GM12878 (cell line): ENCODE data around the gene SDF4. TPM values are rescaled to one million over a fixed set of nuclear protein-coding genes. Genes with fewer than 3 reads are reported as not detected.

Experiments
- ATAC-seq: fragments of 200-7000 bp; cut with Tn5 transposase; 3 replicates; pipeline ENCODE4 v1.9.1; 2020; ENCODE audit warnings: mild to moderate bottlenecking, moderate library complexity
- BruUV-seq: library from RNA; stranded (reverse); fragments of 400-500 nt; replicated peaks from 2 replicates; lab custom pipeline; 2021; lab: Mats Ljungman, UMichigan
- CTCF ChIA-PET: fragments of 300-600 bp; sonication (Branson Sonifier 250); formaldehyde crosslinking; extraction: SDS; loops from one replicate; lab custom pipeline; 2021; ENCODE audit warnings: inconsistent platforms; lab: Yijun Ruan, JAX
- POLR2A ChIA-PET: fragments of 350-600 bp; formaldehyde crosslinking; extraction: SDS; loops from one replicate; lab custom pipeline; 2021; ENCODE audit warnings: inconsistent platforms; lab: Charles Lee
- RAD21 ChIA-PET: fragments of 300-600 bp; sonication (Branson Sonifier 250); formaldehyde crosslinking; loops from one replicate; lab custom pipeline; 2023; ENCODE audit warnings: antibody characterized with exemption; ENCODE audit not compliant: unreplicated experiment; lab: Charles Lee
- SMC1A ChIA-PET: fragments of 300-600 bp; sonication (Branson Sonifier 250); formaldehyde crosslinking; loops from one replicate; lab custom pipeline; 2023; ENCODE audit not compliant: unreplicated experiment, uncharacterized antibody; lab: Charles Lee
- DNase-seq: peaks from one replicate; pipeline ENCODE4 v3.0.0-alpha.2; 2011; ENCODE audit warnings: low read depth, low spot score
- FAIRE-seq: peaks from 3 replicates; lab custom pipeline; 2011; peaks lifted over from hg19 to GRCh38; lab: Jason Lieb, UNC
- H2AFZ ChIP-seq: 2 replicates; pipeline ENCODE4 v1.6.0; 2011; ENCODE audit warnings: low read depth, low read length, control low read depth; ENCODE audit not compliant: control insufficient read depth
- H3K27ac ChIP-seq: 2 replicates; pipeline ENCODE4 v1.5.1; 2011; ENCODE audit warnings: control low read depth; ENCODE audit not compliant: control insufficient read depth, insufficient read depth
- H3K27me3 ChIP-seq, 2 experiments: replicated peaks in 1 of 2; 2 replicates each; pipeline versions ENCODE4 v1.6.0 to v1.6.1; 2011; ENCODE audit warnings: low read length in 1 of 2; ENCODE audit not compliant: control insufficient read depth in 2 of 2, insufficient read depth in 2 of 2
- H3K36me3 ChIP-seq, 2 experiments: 2 replicates each; pipeline ENCODE4 v1.5.1; 2011; ENCODE audit warnings: low read length in 1 of 2; ENCODE audit not compliant: control insufficient read depth in 2 of 2, insufficient read depth in 2 of 2
- H3K4me1 ChIP-seq: 2 replicates; pipeline ENCODE4 v1.6.1; 2011; ENCODE audit warnings: mild to moderate bottlenecking, low read length, moderate library complexity, mixed read lengths; ENCODE audit not compliant: control insufficient read depth, insufficient read depth
- H3K4me2 ChIP-seq: 2 replicates; pipeline ENCODE4 v1.6.0; 2011; ENCODE audit warnings: control low read depth; ENCODE audit not compliant: control insufficient read depth, insufficient read depth
- H3K4me3 ChIP-seq: fragments of 200-600 bp; sonication (generic); 2 replicates; pipeline ENCODE4 v1.5.1; 2016
- H3K79me2 ChIP-seq: 2 replicates; pipeline ENCODE4 v1.6.0; 2011; ENCODE audit warnings: low read length; ENCODE audit not compliant: control insufficient read depth, insufficient read depth
- H3K9ac ChIP-seq: 2 replicates; pipeline ENCODE4 v1.8.0; 2011; ENCODE audit warnings: low read length, control low read depth, mixed read lengths; ENCODE audit not compliant: control insufficient read depth, insufficient read depth
- H3K9me3 ChIP-seq: replicated peaks from 3 replicates; pipeline ENCODE4 v1.5.1; 2011; ENCODE audit warnings: mild to moderate bottlenecking, low read length; ENCODE audit not compliant: control insufficient read depth, insufficient read depth
- H4K20me1 ChIP-seq: 2 replicates; pipeline ENCODE4 v1.6.0; 2011; ENCODE audit not compliant: control insufficient read depth, insufficient read depth
- BHLHE40 ChIP-seq, 2 experiments: fragments of 450-650 bp in 1 of 2; IDR thresholded peaks; 2 replicates each; pipeline ENCODE4 v1.6.1; 2011 to 2017; ENCODE audit warnings: low read depth in 2 of 2, borderline replicate concordance in 1 of 2, improper control_type of control experiment in 1 of 2, low read length in 1 of 2, mild to moderate bottlenecking in 1 of 2
- IKZF1 ChIP-seq: fragments of 450-650 bp; conservative IDR thresholded peaks from 2 replicates; pipeline ENCODE4 v1.6.1; 2017; ENCODE audit warnings: antibody characterized with exemption, mild to moderate bottlenecking
- MTA2 ChIP-seq: fragments of 450-650 bp; IDR thresholded peaks from 2 replicates; pipeline ENCODE4 v1.6.1; 2016; ENCODE audit warnings: low read depth, mild to moderate bottlenecking, moderate library complexity
- NBN ChIP-seq: fragments of 450-650 bp; IDR thresholded peaks from 2 replicates; pipeline ENCODE4 v1.6.1; 2016
- POU2F2 ChIP-seq: IDR thresholded peaks from 3 replicates; pipeline ENCODE4 v1.6.1; 2011; ENCODE audit warnings: low read depth, mild to moderate bottlenecking, low read length, borderline replicate concordance
- RUNX3 ChIP-seq: IDR thresholded peaks from 2 replicates; pipeline ENCODE4 v1.6.1; 2012; ENCODE audit warnings: low read length, inconsistent platforms
- SIN3A ChIP-seq: IDR thresholded peaks from 2 replicates; pipeline ENCODE4 v1.6.1; 2012; ENCODE audit warnings: low read depth, low read length, improper control_type of control experiment
- SIX5 ChIP-seq: IDR thresholded peaks from 2 replicates; pipeline ENCODE4 v1.6.1; 2011; ENCODE audit warnings: mild to moderate bottlenecking, low read depth, low read length, moderate library complexity; ENCODE audit not compliant: severe bottlenecking
- SMC3 ChIP-seq: IDR thresholded peaks from 2 replicates; pipeline ENCODE4 v1.6.1; 2011; ENCODE audit warnings: low read length, improper control_type of control experiment, borderline replicate concordance
- TCF12 ChIP-seq: IDR thresholded peaks from 2 replicates; pipeline ENCODE4 v1.6.1; 2011; ENCODE audit warnings: low read depth, mild to moderate bottlenecking, low read length
- WGBS: methylation state at CpG from one replicate; pipeline ENCODE4 v1.1.6; 2016; ENCODE audit warnings: low lambda C conversion rate; ENCODE audit not compliant: insufficient replicate concordance, insufficient coverage; ENCODE audit errors: missing lambda C conversion rate; 5-methylcytosine and 5-hydroxymethylcytosine counted together
- in situ Hi-C: fragments of 300-500 bp; cut with MboI; formaldehyde crosslinking; loops from 9 replicates; pipeline ENCODE4 v1.14.3; 2018; ENCODE audit warnings: mixed read lengths
- intact Hi-C: fragments of 100-400 bp; cut with micrococcal nuclease; formaldehyde crosslinking; loops from one replicate; pipeline ENCODE4 v1.14.2; 2022; ENCODE audit not compliant: unreplicated experiment
- polyA plus RNA-seq, 11 experiments: library from polyadenylated mRNA; depleted of rRNA in 4 of 11; unstranded in 6 of 11; stranded (reverse) in 5 of 11; fragments of >200 nt; fragmentation: Nextera tagmentation in 4 of 11; fragmentation: Illumina TruSeq in 1 of 11; extraction: Ambion mirVana in 4 of 11; extraction: Trizol in 1 of 11; gene quantifications; 1 replicate in 1 of 11; 2 replicates in 10 of 11; pipeline versions ENCODE4 v1.2.1 to v1.2.3, GENCODE V29; 2011 to 2016; ENCODE audit warnings: inconsistent platforms in 2 of 11, missing spikeins in 2 of 11, low read depth in 1 of 11
- total RNA-seq, 4 experiments: library from RNA; depleted of rRNA in 3 of 4; stranded (reverse); fragments of >200 nt in 3 of 4; fragmentation: Illumina TruSeq in 1 of 4; extraction: Trizol in 1 of 4; gene quantifications; 2 replicates each; pipeline versions ENCODE4 v1.2.1 to v1.2.3, GENCODE V29; 2013 to 2021
- TF ChIP-seq, protein P1 (sequence below): IDR thresholded peaks from 2 replicates; pipeline ENCODE4 v1.6.1; 2012; ENCODE audit warnings: low read depth, low read length, improper control_type of control experiment
- TF ChIP-seq, protein P2 (sequence below): fragments of 450-650 bp; formaldehyde crosslinking; IDR thresholded peaks from 2 replicates; pipeline ENCODE4 v1.5.0; 2022; ENCODE audit warnings: mild to moderate bottlenecking, missing genetic modification characterization
- TF ChIP-seq, protein P3 (sequence below): fragments of 450-650 bp; IDR thresholded peaks from 2 replicates; pipeline ENCODE4 v1.6.1; 2016; ENCODE audit warnings: mild to moderate bottlenecking
- TF ChIP-seq, protein P4 (sequence below): fragments of 450-650 bp; IDR thresholded peaks from 2 replicates; pipeline ENCODE4 v1.6.1; 2017; ENCODE audit warnings: mild to moderate bottlenecking, moderate library complexity

The SDF4 gene
- total and polyA plus RNA-seq, 10 of the 15 experiments (the other 5 are each of a cell fraction or from before 2014, with no cell fraction given), result 0.44 to 97.2 (median 40.2) TPM

DNA sequence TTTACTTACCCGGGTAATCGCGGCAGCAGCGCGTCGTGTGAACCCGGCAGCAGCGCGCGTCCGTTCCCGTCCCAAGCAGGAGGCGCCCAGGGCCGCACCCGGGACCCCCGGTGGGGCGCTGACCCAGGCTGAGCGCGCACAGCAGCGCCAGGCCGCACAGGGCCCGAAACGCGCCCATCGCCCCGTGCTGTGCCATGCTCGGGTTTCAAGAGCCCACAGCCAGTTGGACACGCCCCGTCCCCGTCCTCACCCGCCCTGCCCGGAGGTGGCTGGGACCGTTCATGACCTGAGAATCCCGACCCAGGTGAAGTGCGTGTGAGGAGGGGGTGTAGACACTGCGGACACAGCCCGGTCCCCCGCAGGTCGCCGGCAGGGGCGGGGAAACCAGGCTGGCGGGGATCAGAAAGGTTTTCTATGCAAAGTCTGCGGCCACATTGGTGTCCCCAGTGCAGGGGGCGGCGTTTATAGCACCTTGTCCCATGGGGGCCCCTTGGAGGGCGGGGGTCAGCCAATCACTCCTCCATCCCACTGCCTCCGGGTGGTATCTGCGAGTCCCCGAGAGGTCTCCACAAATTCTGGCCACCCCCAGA lies 25.3 kb downstream of the SDF4 start, which contains the start of gene TNFRSF18:
Gene TNFRSF18, minus strand, starts transcription at position 217 of the 590 bp plus-strand sequence. Its CDS starts 21 bp downstream, at position 196.
- no peak within 1 kb of the TSS for H3K27ac ChIP-seq
- H3K4me2 ChIP-seq, result peak within 1 kb of the TSS; percentile 89
- peaks cover 28% of the 10 kb centered on the region for H3K4me1 ChIP-seq
- peaks cover 0 to 8% of the 10 kb centered on the region in 2 experiments; a peak in 1 of 4 replicates for H3K27me3 ChIP-seq
- CTCF ChIA-PET, result interaction anchor here (2.0 to 2.2 kb wide), 2 partner anchors 84 to 85 kb away, joined by 14 to 25 read pairs; no protein-coding TSS in a partner anchor
- RAD21 ChIA-PET, result interaction anchor here (1.0 to 2.1 kb wide), 8 partner anchors 24 to 86 kb away, joined by 3 to 10 read pairs (median 6); no protein-coding TSS in a partner anchor
- ATAC-seq (peak; percentile 58), DNase-seq (no peak), FAIRE-seq (no peak)
- intact Hi-C loops (no loop called here), in situ Hi-C loops (no loop called here)
- BruUV-seq, result no TSS peak
- H3K36me3 ChIP-seq, result no peaks in the 10 kb centered on the region
- SMC1A ChIA-PET, result interaction anchor here (0.8 to 1.8 kb wide), 4 partner anchors 25 to 84 kb away, joined by 3 to 8 read pairs (median 4); no protein-coding TSS in a partner anchor
- H3K4me3 ChIP-seq, result no peak within 1 kb of the TSS
- H4K20me1 ChIP-seq, result no peaks in the 10 kb centered on the region
- under 1% methylated on average over 48 of the region's 49 CpGs for WGBS
- H3K9ac ChIP-seq, result no peak within 1 kb of the TSS; the same call in 1 of the 2 replicates
- peak within 1 kb of the TSS; percentile 15 for H2AFZ ChIP-seq
- POLR2A ChIA-PET, result interaction anchor here (0.8 to 1.0 kb wide), 3 partner anchors 13 to 44 kb away, joined by 3 read pairs; no protein-coding TSS in a partner anchor
- no peaks in the 10 kb centered on the region for H3K9me3 ChIP-seq
- H3K79me2 ChIP-seq, result no peaks in the 10 kb centered on the region
- TF ChIP-seq SIN3A (no peak), RUNX3 (peak; percentile 69), IKZF1 (0 out of 2 replicates have a peak, but pooled peaks have one; percentile 16), SIX5 (no peak), MTA2 (peak; percentile 51), SMC3 (no peak), NBN (no peak), TCF12 (no peak), POU2F2 (peak; percentile 92; the same call in 2 of the 3 replicates), BHLHE40 (IDR thresholded peaks at IDR 0.05; ENCODE audit: borderline replicate concordance in 1 of 2, low read depth in 2 of 2, low read length in 1 of 2) (peak; percentile 18 to 42; a peak in 1 of 4 replicates)
- TF ChIP-seq, protein P1, sequence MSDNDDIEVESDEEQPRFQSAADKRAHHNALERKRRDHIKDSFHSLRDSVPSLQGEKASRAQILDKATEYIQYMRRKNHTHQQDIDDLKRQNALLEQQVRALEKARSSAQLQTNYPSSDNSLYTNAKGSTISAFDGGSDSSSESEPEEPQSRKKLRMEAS, result no peak
- TF ChIP-seq, protein P2, sequence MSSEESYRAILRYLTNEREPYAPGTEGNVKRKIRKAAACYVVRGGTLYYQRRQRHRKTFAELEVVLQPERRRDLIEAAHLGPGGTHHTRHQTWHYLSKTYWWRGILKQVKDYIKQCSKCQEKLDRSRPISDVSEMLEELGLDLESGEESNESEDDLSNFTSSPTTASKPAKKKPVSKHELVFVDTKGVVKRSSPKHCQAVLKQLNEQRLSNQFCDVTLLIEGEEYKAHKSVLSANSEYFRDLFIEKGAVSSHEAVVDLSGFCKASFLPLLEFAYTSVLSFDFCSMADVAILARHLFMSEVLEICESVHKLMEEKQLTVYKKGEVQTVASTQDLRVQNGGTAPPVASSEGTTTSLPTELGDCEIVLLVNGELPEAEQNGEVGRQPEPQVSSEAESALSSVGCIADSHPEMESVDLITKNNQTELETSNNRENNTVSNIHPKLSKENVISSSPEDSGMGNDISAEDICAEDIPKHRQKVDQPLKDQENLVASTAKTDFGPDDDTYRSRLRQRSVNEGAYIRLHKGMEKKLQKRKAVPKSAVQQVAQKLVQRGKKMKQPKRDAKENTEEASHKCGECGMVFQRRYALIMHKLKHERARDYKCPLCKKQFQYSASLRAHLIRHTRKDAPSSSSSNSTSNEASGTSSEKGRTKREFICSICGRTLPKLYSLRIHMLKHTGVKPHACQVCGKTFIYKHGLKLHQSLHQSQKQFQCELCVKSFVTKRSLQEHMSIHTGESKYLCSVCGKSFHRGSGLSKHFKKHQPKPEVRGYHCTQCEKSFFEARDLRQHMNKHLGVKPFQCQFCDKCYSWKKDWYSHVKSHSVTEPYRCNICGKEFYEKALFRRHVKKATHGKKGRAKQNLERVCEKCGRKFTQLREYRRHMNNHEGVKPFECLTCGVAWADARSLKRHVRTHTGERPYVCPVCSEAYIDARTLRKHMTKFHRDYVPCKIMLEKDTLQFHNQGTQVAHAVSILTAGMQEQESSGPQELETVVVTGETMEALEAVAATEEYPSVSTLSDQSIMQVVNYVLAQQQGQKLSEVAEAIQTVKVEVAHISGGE (CRISPR knock-in tag), result no peak
- TF ChIP-seq, protein P3, sequence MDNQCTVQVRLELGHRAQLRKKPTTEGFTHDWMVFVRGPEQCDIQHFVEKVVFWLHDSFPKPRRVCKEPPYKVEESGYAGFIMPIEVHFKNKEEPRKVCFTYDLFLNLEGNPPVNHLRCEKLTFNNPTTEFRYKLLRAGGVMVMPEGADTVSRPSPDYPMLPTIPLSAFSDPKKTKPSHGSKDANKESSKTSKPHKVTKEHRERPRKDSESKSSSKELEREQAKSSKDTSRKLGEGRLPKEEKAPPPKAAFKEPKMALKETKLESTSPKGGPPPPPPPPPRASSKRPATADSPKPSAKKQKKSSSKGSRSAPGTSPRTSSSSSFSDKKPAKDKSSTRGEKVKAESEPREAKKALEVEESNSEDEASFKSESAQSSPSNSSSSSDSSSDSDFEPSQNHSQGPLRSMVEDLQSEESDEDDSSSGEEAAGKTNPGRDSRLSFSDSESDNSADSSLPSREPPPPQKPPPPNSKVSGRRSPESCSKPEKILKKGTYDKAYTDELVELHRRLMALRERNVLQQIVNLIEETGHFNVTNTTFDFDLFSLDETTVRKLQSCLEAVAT, result 0 out of 2 replicates have a peak, but pooled peaks have one; percentile 34
- TF ChIP-seq, protein P4, sequence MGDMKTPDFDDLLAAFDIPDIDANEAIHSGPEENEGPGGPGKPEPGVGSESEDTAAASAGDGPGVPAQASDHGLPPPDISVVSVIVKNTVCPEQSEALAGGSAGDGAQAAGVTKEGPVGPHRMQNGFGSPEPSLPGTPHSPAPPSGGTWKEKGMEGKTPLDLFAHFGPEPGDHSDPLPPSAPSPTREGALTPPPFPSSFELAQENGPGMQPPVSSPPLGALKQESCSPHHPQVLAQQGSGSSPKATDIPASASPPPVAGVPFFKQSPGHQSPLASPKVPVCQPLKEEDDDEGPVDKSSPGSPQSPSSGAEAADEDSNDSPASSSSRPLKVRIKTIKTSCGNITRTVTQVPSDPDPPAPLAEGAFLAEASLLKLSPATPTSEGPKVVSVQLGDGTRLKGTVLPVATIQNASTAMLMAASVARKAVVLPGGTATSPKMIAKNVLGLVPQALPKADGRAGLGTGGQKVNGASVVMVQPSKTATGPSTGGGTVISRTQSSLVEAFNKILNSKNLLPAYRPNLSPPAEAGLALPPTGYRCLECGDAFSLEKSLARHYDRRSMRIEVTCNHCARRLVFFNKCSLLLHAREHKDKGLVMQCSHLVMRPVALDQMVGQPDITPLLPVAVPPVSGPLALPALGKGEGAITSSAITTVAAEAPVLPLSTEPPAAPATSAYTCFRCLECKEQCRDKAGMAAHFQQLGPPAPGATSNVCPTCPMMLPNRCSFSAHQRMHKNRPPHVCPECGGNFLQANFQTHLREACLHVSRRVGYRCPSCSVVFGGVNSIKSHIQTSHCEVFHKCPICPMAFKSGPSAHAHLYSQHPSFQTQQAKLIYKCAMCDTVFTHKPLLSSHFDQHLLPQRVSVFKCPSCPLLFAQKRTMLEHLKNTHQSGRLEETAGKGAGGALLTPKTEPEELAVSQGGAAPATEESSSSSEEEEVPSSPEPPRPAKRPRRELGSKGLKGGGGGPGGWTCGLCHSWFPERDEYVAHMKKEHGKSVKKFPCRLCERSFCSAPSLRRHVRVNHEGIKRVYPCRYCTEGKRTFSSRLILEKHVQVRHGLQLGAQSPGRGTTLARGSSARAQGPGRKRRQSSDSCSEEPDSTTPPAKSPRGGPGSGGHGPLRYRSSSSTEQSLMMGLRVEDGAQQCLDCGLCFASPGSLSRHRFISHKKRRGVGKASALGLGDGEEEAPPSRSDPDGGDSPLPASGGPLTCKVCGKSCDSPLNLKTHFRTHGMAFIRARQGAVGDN, result peak; percentile 25; the same call in 1 of the 2 replicates
